ENCODE data around the gene WNT7A.

GRCh38 chr3:13844286-13844685 is 35.6 kb downstream of the WNT7A start:
- no peak for TF ChIP-seq POLR2A (IDR thresholded peaks at IDR 0.05; ENCODE audit: low read depth, low read length)
- no peak for TF ChIP-seq POU2F2 (IDR thresholded peaks at IDR 0.05; ENCODE audit: low read depth, low read length)
- TF ChIP-seq POLR2AphosphoS5 (IDR thresholded peaks at IDR 0.05; ENCODE audit: low read depth, low read length), result no peak
- TF ChIP-seq SPI1 (IDR thresholded peaks at IDR 0.05; ENCODE audit: low read depth, low read length), result no peak
- TF ChIP-seq TAF1 (IDR thresholded peaks at IDR 0.05; ENCODE audit: low read depth, low read length), result no peak
